Tibial artery (tissue), 4 donors: ENCODE results near the gene CD207.
A peak's percentile ranks its signal among the peaks of the same experiment; 100 is the strongest.
"Not testable (repeated sequence)": the region's sequence is repeated elsewhere in the genome, so short reads cannot be mapped to it uniquely, and the experiment has no call there.

Experiments
- DNase-seq, 2 donors: peaks; one replicate each; pipeline ENCODE4 v3.0.0-alpha.2; 2019
- H3K27ac ChIP-seq, 2 donors: fragments of 200-600 bp; sonication (generic) in 1 of 2; 1 replicate in 1 of 2; 2 replicates in 1 of 2; pipeline ENCODE4 v1.5.1; 2018 to 2019; ENCODE audit warnings: mild to moderate bottlenecking in 1 of 2
- H3K27me3 ChIP-seq, 2 donors: fragments of 200-600 bp; sonication (generic) in 1 of 2; one replicate each; pipeline versions ENCODE4 v1.5.1 to v1.6.0; 2016 to 2019
- H3K36me3 ChIP-seq, 3 donors: fragments of 200-600 bp; sonication (generic) in 2 of 3; one replicate each; pipeline ENCODE4 v1.5.1; 2016 to 2019; ENCODE audit warnings: mild to moderate bottlenecking in 2 of 3
- H3K4me1 ChIP-seq, 4 donors: fragments of 200-600 bp; sonication (generic) in 2 of 4; 1 replicate in 3 of 4; 2 replicates in 1 of 4; pipeline ENCODE4 v1.5.1; 2016 to 2019
- H3K4me3 ChIP-seq, 2 donors: fragments of 200-600 bp; sonication (generic) in 1 of 2; 1 replicate in 1 of 2; 2 replicates in 1 of 2; pipeline ENCODE4 v1.5.1; 2018 to 2019; ENCODE audit warnings: mild to moderate bottlenecking in 2 of 2
- H3K9me3 ChIP-seq, 3 donors: fragments of 200-600 bp; sonication (generic) in 1 of 3; one replicate each; pipeline ENCODE4 v1.5.1; 2016 to 2019
- intact Hi-C: fragments of 100-400 bp; cut with DNase I; formaldehyde crosslinking; loops from one replicate; pipeline ENCODE4 v1.15.0; 2023; ENCODE audit warnings: low total_unique reads
- TF ChIP-seq, protein P1 (sequence below), 2 experiments: fragments of 200-600 bp in 1 of 2; fragments of 450-650 bp in 1 of 2; IDR thresholded peaks; one replicate each; pipeline ENCODE4 v1.5.1; 2017 to 2019; ENCODE audit warnings: antibody characterized with exemption in 2 of 2, mild to moderate bottlenecking in 1 of 2, moderate library complexity in 1 of 2

CD207 gene

DNA sequence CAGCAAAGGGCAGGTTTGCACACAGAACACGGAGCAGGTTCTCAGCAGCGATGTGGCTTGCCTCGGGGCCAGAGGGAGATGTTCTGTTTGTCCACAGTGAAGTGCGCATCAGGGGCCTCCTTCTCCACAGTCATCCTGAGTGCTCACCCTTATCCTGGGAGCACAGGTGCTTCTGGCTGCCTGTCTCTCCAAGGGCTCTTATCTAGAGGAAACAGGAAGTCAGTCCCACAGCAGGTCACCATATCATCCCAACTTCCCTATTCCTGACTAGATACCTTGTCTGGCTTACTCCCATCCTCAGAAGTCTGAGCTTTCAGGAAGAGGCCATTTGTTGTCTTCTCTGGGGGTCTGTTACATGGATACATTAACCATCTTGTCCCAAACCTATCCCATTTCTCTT, at the start of gene CD207:
Gene CD207 (minus strand): TSS at position 174 of the 400 bp plus-strand sequence. CDS start 40 bp downstream, at position 134.
- Histone ChIP-seq H3K36me3 (no peaks in the 10 kb centered on the region), H3K27me3 (no peaks in the 10 kb centered on the region), H3K4me1 (peaks cover 0 to 4% (median 0%) of the 10 kb centered on the region in 4 donors), H3K4me3 (no peak within 1 kb of the TSS), H3K27ac (no peak within 1 kb of the TSS), H3K9me3 (no peaks in the 10 kb centered on the region)
- intact Hi-C loops, result no loop called here
- no peak for DNase-seq
- TF ChIP-seq, protein P1, sequence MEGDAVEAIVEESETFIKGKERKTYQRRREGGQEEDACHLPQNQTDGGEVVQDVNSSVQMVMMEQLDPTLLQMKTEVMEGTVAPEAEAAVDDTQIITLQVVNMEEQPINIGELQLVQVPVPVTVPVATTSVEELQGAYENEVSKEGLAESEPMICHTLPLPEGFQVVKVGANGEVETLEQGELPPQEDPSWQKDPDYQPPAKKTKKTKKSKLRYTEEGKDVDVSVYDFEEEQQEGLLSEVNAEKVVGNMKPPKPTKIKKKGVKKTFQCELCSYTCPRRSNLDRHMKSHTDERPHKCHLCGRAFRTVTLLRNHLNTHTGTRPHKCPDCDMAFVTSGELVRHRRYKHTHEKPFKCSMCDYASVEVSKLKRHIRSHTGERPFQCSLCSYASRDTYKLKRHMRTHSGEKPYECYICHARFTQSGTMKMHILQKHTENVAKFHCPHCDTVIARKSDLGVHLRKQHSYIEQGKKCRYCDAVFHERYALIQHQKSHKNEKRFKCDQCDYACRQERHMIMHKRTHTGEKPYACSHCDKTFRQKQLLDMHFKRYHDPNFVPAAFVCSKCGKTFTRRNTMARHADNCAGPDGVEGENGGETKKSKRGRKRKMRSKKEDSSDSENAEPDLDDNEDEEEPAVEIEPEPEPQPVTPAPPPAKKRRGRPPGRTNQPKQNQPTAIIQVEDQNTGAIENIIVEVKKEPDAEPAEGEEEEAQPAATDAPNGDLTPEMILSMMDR (IDR thresholded peaks at IDR 0.05), result no peak

DNA sequence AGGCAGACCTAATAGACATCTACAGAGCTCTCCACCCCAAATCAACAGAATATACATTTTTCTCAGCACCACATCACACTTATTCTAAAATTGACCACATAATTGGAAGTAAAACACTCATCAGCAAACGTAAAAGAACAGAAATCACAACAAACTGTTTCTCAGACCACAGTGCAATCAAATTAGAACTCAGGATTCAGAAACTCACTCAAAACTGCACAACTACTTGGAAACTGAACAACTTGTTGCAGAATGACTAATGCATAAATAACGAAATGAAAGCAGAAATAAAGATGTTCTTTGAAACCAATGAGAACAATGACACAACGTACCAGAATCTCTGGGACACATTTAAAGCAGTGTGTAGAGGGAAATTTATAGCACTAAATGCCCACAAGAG, 42.9 kb upstream of the CD207 start:
- H3K4me3 ChIP-seq, H3K9me3 ChIP-seq, intact Hi-C loops, H3K36me3 ChIP-seq, H3K27ac ChIP-seq, DNase-seq, H3K4me1 ChIP-seq: not testable (repeated sequence)
- H3K27me3 ChIP-seq, result peaks cover 0 to 51% of the 10 kb centered on the region in 2 donors

DNA sequence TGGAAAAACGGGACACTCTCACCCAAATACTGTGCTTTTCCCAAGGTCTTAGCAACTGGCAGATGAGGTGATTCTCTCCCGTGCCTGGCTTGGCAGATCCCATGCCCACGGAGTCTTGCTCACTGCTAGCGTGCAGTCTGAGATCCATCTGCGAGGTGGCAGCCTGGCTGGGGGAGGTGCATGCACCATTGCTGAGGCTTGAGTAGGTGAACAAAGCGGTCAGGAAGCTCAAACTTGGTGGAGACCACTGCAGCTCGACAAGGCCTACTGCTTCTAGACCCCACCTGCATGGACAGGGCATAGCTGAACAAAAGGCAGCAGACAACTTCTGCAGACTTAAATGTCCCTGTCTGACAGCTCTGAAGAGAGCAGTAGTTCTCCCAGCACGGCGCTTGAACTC, 40.5 kb upstream of the CD207 start:
- H3K4me3 ChIP-seq, H3K27ac ChIP-seq, intact Hi-C loops, DNase-seq, H3K36me3 ChIP-seq, H3K9me3 ChIP-seq: not testable (repeated sequence)
- Histone ChIP-seq H3K27me3 (peaks cover 0 to 57% of the 10 kb centered on the region in 2 donors), H3K4me1 (peaks cover 0 to 10% (median 7%) of the 10 kb centered on the region in 4 donors)

DNA sequence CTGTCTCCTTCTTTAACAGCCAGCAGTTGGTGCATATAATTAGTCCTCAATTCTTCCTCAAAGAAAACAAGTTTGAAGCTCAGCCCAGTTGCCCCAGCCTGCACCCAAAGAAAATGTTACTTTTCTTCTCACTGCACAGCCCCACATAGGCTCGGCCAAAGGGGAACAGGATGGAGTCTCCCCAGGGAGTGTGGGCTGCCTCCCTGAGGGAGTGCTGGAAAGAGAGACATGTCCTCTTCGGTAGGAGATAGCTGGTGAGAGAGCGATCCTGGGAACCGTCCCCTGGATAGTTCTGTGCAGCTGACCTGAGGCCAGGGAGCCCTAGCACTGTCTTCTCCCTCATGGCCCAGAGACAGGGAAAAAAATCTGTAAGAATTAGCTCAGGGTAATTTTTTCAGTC, 37.9 kb upstream of the CD207 start:
- intact Hi-C loops, result loop anchor here (5.0 kb wide), 1 partner anchor 49 kb away; no protein-coding TSS in a partner anchor
- H3K27me3 ChIP-seq, result peaks cover 0 to 69% of the 10 kb centered on the region in 2 donors
- H3K9me3 ChIP-seq, result no peaks in the 10 kb centered on the region
- TF ChIP-seq, protein P1 (IDR thresholded peaks at IDR 0.05), result no peak
- no peaks in the 10 kb centered on the region for H3K36me3 ChIP-seq
- H3K4me3 ChIP-seq, result no peak overlapping the region
- DNase-seq, result no peak
- H3K4me1 ChIP-seq, result peaks cover 0 to 11% (median 8%) of the 10 kb centered on the region in 4 donors
- H3K27ac ChIP-seq, result no peak overlapping the region

DNA sequence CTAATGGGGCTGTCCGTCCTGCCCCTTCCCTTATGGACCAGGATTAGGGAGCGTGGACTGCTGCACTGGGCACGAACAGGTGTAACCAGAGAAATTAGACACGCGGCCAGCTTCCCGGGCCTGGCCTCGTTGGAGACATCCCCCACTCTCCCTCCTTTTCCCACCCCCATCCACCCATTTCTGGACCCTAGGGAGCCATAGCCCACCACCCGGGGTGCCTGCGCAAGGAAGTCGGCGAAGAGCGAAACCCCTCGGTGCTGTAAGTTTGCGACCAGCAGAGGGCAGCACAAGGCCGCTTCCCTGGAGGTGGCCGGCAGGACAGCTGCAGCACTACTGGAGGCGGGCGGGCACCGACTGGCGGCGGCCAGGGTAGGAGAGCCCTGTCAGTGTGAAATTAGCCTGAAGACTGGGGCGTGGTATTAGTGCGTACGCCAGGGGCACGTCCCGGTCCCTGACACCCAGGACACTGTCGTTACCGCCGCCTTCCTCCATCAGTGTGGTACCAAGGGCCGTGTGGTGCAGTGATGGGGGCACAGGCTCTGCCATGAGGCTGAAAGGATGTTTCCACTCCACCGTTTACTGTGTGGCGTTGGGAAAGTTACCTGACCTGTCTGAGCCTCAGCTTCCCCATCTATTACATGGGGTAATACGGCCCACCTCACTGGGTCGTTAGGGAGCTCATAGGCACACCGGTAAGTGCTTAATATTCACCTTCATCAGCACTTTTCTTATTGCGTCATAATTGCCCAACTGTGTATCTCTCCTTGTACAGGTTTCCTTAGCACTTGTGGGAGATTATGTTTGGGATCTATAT, 36.0 kb upstream of the CD207 start:
- DNase-seq, result peak; percentile 79 to 86

DNA sequence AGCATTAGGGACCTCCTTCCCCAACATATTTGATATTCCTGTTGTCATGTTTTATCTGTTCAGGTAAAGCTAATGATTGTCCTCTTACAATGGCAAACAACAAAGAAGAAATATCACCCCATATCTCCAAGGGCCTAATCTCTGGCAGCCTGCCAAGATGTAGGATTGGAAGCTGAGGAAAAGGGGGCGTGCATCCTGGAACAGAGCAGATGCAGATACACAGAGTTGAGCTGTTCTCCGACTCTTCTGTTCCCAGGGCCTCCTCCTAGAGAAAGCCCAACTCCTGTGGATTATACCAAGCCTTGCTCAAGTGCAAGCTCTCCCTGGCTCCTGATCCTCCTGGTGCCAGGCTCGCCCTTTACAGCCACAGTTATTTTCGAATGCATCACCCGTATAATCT, 35.2 kb upstream of the CD207 start:
- DNase-seq, result no peak
- intact Hi-C loops, result loop anchor here (5.0 kb wide), 1 partner anchor 52 kb away; no protein-coding TSS in a partner anchor
- Histone ChIP-seq H3K27ac (no peak overlapping the region), H3K4me1 (peaks cover 0 to 11% (median 8%) of the 10 kb centered on the region in 4 donors), H3K36me3 (no peaks in the 10 kb centered on the region), H3K4me3 (no peak overlapping the region), H3K9me3 (no peaks in the 10 kb centered on the region), H3K27me3 (peaks cover 0 to 53% of the 10 kb centered on the region in 2 donors)
- TF ChIP-seq, protein P1 (IDR thresholded peaks at IDR 0.05), result no peak

More for the DNA sequence above, 36.0 kb upstream of the CD207 start:
- TF ChIP-seq, protein P1 (IDR thresholded peaks at IDR 0.05), result peak; percentile 87 to 91
- H3K9me3 ChIP-seq, result no peaks in the 10 kb centered on the region
- H3K27ac ChIP-seq, result no peak overlapping the region
- H3K36me3 ChIP-seq, result no peaks in the 10 kb centered on the region
- intact Hi-C loops, result loop anchor here (5.0 kb wide), 1 partner anchor 51 kb away; no protein-coding TSS in a partner anchor
- H3K4me3 ChIP-seq, result no peak overlapping the region
- peaks cover 0 to 11% (median 8%) of the 10 kb centered on the region in 4 donors for H3K4me1 ChIP-seq
- H3K27me3 ChIP-seq, result peaks cover 0 to 61% of the 10 kb centered on the region in 2 donors
